PFSK-1 (cell line): ENCODE results near the gene LAMA4.

Source experiments
- FOXP2 ChIP-seq: optimal IDR thresholded peaks from 2 replicates; pipeline ENCODE3; 2011; ENCODE audit warnings: borderline replicate concordance, control low read depth, inconsistent platforms; ENCODE audit not compliant: insufficient read depth; ENCODE audit errors: extremely low read length, extremely low read depth
- POLR2AphosphoS5 ChIP-seq: IDR thresholded peaks from 2 replicates; pipeline ENCODE4 v1.6.1; 2012; ENCODE audit warnings: low read depth, mild to moderate bottlenecking, control low read depth, low read length, moderate library complexity
- REST ChIP-seq, 2 experiments: IDR thresholded peaks; 2 replicates each; pipeline versions ENCODE4 v1.6.1 to v1.8.0; 2011 to 2012; ENCODE audit warnings: low read depth in 2 of 2, low read length in 2 of 2, control low read depth in 1 of 2, inconsistent platforms in 1 of 2, mild to moderate bottlenecking in 1 of 2, moderate library complexity in 1 of 2; ENCODE audit not compliant: insufficient read depth in 1 of 2
- SIN3A ChIP-seq: IDR thresholded peaks from 2 replicates; pipeline ENCODE4 v1.6.1; 2012; ENCODE audit warnings: mild to moderate bottlenecking, low read length, moderate library complexity, borderline replicate concordance; ENCODE audit not compliant: insufficient read depth
- TAF1 ChIP-seq: IDR thresholded peaks from 2 replicates; pipeline ENCODE4 v1.6.1; 2012; ENCODE audit warnings: low read length, control low read depth, borderline replicate concordance; ENCODE audit not compliant: insufficient read depth

LAMA4 gene

GRCh38 chr6:112258642-112259336 is 4.4 kb upstream of the LAMA4 start:
- TF ChIP-seq POLR2AphosphoS5, result no peak
- TF ChIP-seq FOXP2, result no peak
- no peak for TF ChIP-seq TAF1
- no peak for TF ChIP-seq SIN3A
- TF ChIP-seq REST (IDR thresholded peaks at IDR 0.05; ENCODE audit: insufficient read depth in 1 of 2, low read depth in 2 of 2, low read length in 2 of 2), result no peak

- TF ChIP-seq TAF1, result no peak
These were observed 3.0 kb upstream of the LAMA4 start for GRCh38 chr6:112257178-112257855.

DNA sequence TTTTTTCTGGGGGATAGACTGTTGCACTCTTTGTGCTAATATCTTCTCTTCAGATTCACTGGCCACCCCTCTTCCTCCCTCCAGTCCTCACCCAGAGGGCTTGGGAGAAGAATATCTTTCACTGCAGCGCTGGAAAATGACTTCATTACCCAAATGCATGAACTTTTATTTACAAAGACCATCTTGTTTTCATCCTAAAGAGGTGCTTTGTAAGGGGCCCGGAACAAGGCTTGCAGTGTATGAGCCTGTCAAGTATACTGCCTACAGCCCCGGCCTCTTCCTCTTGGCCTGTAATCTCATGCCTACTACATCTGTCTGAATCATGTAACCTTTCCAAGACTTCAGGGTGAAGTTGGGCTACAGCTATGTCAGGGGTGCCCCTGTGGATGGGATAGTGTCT is 554 bp upstream of the LAMA4 start:
- no peak for TF ChIP-seq TAF1
- TF ChIP-seq FOXP2, result no peak

GRCh38 chr6:112253498-112253840 is 898 bp downstream of the LAMA4 start:
- TF ChIP-seq POLR2AphosphoS5 (no peak), SIN3A (0 out of 2 replicates have a peak, but pooled peaks have one; percentile 5), REST (IDR thresholded peaks at IDR 0.05; ENCODE audit: insufficient read depth in 1 of 2, low read depth in 2 of 2, low read length in 2 of 2) (no peak), FOXP2 (no peak), TAF1 (0 out of 2 replicates have a peak, but pooled peaks have one; percentile 6)

DNA sequence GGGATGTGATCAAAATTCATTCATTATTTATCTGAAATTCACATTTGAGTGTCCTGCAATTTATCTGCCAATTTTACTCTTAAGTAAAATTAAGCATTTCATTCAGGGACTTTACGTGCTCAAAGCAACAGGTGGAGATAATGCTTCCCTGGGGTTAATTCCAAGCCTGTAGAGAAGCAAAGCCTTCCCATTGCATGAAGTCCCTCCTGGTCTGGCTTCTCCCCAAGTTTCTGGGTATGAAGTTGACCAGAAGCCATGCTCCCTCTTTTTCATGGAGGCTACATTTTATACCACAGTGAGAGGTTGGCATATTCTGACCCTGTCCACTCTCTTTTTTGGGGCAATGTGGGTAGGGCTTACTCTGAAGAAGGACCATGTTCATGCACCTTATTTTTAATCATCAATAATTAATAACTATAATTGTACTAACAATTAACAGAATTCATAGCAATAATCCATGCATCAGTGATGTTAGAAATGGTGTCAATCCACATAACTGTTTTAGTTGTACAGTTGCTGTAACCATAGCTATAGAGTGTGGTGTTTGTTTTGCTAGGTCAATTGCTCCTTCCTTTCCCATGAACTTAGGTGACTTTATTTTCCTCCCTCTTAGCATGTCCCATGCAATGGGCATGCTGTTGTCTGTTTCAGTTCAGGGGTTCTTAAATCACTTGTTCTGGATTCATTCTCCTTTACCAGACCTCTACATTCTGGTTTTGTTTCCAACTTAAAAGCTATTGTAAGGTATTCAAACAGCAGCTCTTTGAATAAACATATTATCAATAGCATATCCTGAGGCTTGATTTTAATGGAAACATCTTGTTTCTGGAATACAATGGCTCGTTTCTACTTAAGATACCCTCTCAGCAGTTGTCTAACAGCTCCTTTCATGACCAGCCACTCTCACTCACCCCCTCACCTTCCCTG is 1.5 kb downstream of the LAMA4 start:
- TF ChIP-seq FOXP2 (no peak), REST (IDR thresholded peaks at IDR 0.05; ENCODE audit: insufficient read depth in 1 of 2, low read depth in 2 of 2, low read length in 2 of 2) (no peak), POLR2AphosphoS5 (no peak), TAF1 (0 out of 2 replicates have a peak, but pooled peaks have one; percentile 24), SIN3A (no peak)
